M059J (cell line): ENCODE data around the gene ASIC5. TPM values are rescaled to one million over a fixed set of nuclear protein-coding genes. Genes with fewer than 3 reads are reported as not detected.
A peak's percentile ranks its signal among the peaks of the same experiment; 100 is the strongest.
"Not testable (repeated sequence)": the region's sequence is repeated elsewhere in the genome, so short reads cannot be mapped to it uniquely, and the experiment has no call there.

Experiments used
- DNase-seq: peaks from one replicate; pipeline ENCODE4 v3.0.0-alpha.2; 2012; ENCODE audit warnings: low read depth
- total RNA-seq: library from RNA; depleted of rRNA; stranded (reverse); fragments of >200 nt; shearing (Covaris generic); gene quantifications from 2 replicates; pipeline ENCODE4 v1.2.3, GENCODE V29; 2014; rRNA removed

ASIC5 gene
- total RNA-seq, 1 experiment from 2014 or later, result not detected

DNA sequence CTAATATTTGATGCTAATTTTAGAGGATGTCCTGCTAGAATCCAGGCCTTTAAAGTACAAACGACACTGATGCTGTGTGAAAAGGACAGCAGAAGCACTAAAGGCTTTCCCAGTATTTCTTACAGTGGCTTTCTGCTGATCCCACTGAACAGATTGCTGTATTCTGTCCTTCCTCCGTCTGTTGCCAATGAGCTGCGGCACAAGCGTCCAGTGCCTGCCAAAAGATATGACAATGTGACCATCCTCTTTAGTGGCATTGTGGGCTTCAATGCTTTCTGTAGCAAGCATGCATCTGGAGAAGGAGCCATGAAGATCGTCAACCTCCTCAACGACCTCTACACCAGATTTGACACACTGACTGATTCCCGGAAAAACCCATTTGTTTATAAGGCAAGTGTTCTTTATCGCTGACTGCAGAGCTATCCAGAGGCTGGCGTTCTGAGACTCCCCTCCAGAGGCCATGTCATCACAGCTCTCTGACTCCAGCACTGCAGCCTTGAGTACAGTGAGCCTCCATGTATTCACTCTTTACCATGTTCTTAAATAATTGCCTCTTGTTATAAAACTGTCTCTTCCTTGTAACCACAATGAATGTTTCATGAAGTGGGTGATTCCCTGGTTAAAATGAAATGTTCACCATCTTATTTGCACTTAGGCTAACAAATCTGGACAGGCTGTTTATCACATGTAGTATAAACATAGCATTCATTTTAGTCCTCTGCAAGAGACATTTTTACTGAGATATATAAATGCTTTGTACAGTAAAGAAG, 63.7 kb downstream of the ASIC5 start:
- DNase-seq, result peak; percentile 38

DNA sequence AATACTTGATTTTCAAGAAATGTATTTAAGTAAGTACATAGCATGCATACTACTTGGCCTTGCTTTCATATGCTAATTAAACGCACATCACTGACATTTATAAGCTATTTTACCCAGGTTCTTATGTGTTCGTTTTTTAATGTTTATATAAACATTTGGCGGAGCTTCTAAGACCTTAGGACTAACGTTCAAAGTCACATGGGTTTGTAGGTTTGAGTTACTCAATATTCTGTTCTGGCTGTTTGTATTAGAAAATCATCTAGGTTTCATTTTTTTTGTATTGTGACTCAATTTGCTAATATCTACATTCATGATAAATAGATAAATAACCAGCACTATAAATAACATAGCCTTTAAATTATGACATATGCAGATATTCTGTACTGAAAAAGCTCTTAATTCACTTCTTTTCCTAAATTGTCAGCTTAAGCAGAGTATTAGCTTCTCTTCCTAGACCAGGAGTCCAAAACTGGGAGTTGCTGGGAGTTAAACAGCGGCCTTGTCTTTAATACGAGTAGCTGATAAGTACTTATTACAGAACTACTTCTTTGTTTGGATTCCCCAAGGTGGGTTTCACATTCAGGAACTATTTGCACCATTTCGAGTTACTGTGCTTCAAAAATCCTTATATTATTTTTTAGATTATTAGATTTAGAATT, 65.3 kb downstream of the ASIC5 start:
- DNase-seq, result no peak

- no peak for DNase-seq
Observed at GRCh38 chr4:155799794-155800123, 66.3 kb downstream of the ASIC5 start.

GRCh38 chr4:155799116-155799793, 66.8 kb downstream of the ASIC5 start:
- DNase-seq, result no peak

GRCh38 chr4:155797581-155797980, 68.5 kb downstream of the ASIC5 start:
- not testable (repeated sequence) for DNase-seq

- peak; percentile 60 for DNase-seq
Observed at GRCh38 chr4:155795991-155796390, 70.1 kb downstream of the ASIC5 start.

DNA sequence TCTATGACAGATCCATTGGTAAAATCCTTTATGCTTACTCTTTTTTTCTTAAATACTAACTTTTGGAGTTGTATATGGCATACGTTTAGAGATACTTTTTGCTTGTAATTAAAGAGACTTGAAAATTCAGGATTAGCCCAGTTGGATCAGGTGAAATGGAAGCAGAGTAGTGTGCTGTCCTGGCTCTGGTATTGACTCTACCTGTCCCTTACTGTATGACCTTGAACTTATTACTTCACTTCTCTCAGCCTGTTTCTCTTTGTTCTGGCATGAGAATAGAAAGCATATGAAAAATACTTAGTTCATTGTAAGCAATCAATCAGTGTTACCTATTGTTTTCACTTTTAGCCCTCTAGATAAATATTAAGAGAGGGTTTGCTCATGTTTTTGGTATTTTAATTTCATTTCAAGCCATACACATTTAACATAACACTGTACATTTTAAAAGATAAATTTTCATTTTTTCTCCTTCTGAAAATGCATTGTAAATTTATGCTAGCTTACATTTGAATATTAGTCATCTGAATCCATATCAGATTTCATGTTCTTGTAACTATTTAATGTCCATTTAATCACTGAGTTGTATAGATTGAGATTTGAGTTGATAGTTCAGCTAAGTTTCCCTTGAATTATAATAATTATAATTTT, 71.4 kb downstream of the ASIC5 start:
- DNase-seq, result no peak

DNA sequence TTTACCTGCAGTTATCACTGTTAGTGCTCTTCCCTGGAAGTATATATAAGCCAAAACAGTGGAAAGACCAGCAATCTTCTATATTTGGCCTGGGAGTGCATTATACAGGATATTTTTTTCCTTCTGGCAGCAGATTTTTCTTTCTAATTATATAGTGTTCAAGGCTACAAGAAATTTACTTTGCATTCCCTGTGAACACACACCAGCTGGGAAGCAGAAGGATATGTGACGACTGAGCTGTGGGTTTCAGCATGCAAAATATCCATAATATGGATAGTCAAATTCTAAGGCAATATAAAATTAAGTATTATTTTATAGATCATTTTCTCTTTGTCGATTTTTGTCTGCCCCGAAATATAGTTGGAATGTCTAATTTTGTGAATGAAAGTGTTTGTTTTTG, 76.1 kb downstream of the ASIC5 start:
- no peak for DNase-seq

- no peak for DNase-seq
Observed at GRCh38 chr4:155789391-155789790, 76.7 kb downstream of the ASIC5 start.

GRCh38 chr4:155787113-155787710, 78.9 kb downstream of the ASIC5 start:
- peak; percentile 60 for DNase-seq

GRCh38 chr4:155785828-155786227, 80.2 kb downstream of the ASIC5 start:
- no peak for DNase-seq

GRCh38 chr4:155784637-155785036, 81.4 kb downstream of the ASIC5 start:
- no peak for DNase-seq

DNA sequence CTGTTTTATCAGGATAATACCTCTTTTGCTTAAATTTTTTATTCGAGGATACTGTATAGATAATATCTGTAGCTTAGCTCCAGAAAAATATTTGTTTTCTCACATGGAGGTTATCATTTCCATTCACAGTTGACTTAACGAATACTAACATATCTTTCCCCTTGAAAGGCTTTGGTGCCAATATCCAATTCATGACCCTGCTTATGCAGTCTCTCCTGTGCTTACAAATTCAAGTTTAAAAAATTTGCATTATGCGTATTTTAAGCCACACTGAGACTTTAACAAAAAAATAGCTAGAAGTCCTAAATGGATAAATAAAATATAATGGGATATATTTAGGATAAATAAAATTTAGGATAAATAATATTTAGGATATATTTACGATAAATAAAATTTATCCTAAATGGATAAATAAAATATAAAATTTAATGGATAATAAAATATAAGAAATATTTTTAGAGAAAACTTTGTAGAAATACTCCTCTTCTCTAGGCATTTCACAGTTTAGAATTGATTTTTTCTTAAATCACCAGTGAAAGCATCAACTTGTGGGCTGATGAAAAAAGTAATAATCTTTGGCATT, 84.7 kb downstream of the ASIC5 start:
- DNase-seq, result no peak

DNA sequence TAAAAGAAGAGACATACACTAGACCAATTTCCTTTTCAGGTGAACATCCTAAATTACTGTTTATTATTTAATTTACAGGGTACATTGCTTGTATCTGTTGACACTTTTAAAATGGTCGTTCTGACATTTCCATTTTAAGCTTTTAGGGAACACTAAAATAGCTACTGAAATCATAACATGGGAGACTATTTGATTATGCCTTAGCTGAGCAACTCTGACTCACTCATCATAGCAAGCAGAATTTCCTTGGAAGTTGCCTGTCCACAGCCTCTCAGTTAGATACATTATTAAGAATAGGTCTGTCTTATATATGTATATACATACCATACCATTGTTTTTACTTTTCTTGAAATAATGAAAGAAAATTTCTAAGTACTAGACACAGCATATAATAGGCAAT, 85.3 kb downstream of the ASIC5 start:
- DNase-seq, result peak; percentile 8

Other genes starting within 250 kb of the ASIC5 start
- 0.15 and 0.37 TPM in 2 replicates for gene GUCY1A1, start 199.4 kb downstream of the ASIC5 start, total RNA-seq
- 1.2 and 3.2 TPM in 2 replicates for gene GUCY1B1, start 107.3 kb downstream of the ASIC5 start, total RNA-seq
- gene TDO2, start 37.4 kb upstream of the ASIC5 start, total RNA-seq, result 5.7 and 6.5 TPM in 2 replicates
- 16.1 and 18.0 TPM in 2 replicates for gene CTSO, start 87.6 kb upstream of the ASIC5 start, total RNA-seq